Activated naive CD4-positive, alpha-beta T cell treated with anti-CD3 and anti-CD28 coated beads, Interleukin-2, amount 50 U/mL, for 16 hours (primary cell): ENCODE data around the gene ANKRD29.
"Not testable (repeated sequence)": the region's sequence is repeated elsewhere in the genome, so short reads cannot be mapped to it uniquely, and the experiment has no call there.

Experiments
- DNase-seq: peaks from one replicate; pipeline ENCODE4 v3.0.0-alpha.2; 2020

The ANKRD29 gene

DNA sequence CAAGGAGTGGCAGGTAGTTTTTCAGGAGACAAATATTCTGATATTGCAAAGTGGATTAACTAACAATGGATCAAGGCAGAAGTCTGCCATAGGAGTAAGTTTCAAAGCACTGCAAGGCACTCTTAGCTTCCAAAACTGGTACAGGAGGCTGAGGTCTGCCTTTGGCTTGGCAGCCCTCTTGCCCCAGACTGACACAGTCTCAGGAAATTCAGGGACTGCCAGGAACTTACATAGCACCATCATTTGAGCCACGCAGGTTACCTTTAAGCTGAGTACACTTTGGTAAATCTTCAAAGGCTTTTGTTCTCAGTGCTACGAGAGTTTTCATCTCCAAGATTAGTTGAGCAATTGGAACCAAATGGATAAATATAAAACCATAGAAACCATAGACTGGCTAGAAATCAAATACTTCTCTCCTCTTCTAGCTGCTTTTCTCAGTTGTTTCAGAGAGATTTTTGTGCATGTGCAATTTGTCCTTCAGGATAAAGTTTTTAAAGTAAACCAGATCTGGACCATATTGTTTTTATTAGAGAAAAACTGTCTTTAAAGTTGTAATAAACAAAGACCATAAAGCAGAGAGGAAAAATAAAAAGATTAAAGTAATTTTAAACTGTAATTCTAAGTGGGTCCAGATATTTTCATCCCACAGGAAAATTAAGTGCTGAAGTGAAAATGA, 18.8 kb downstream of the ANKRD29 start:
- no peak for DNase-seq

- DNase-seq, result no peak
These were observed 20.6 kb downstream of the ANKRD29 start for GRCh38 chr18:23641937-23642666.

DNA sequence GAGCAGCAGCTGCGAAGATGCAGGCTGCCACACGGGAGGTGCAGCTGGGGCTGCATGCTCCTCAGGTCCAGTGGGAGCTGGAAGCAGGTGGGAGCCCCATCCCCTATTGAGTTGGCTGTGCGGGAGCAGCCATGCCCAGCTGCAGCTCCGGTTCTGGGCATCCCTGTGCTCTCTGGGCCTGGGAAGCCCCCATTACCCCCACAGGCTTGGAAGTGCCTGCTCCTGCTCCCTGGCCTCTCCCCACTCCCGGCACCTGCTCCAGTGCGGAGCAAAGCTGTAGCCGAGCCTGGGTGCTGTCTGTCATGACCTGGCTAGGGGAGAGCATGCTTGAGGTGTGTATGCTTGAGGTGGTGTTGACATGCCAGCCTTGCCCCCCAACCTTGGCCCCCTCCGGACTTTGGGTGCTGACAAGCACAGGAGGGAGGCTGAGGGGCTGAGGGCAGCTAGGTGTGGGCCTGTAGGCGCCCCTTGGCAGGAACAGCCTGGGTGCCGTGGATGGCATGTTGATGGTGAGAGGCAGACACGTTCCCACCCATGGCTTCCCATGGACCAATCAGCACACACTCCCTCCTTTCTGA, 21.5 kb downstream of the ANKRD29 start:
- no peak for DNase-seq

DNA sequence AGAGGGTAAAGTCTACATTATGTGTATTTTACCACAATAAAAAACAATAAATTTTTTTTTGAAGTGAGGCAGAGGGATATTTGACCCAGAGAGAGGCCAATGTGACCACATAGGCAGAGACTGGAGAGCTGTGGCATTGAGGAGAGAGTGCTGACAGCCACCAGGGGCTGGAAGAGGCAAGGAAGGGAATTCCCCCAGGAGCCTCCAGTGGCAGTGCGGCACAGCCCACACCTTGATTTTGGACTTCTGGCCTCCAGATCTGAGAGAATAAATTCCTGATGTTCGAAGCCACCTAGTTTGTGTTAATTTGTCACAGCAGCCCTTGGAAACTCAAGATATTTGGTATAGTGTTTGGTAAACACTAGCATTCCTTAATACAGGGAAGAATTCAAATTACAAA, 22.7 kb downstream of the ANKRD29 start:
- DNase-seq, result no peak

DNA sequence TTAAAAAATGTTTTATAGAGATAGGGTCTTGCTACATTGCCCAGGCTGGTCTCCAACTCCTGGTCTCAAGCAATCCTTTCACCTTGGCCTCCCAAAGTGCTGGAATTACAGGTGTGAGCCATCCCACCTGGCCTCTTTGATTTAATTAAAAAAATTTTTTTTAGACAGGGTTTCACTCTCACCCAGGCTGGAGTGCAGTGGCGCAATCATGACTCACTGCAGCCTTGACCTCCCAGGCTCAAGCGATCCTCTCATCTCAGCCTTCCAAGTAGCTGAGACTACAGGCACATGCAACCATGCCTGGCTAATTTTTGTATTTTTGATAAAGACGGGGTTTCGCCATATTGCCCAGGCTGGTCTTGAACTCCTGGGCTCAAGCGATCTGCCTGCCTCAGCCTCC, 26.3 kb downstream of the ANKRD29 start:
- DNase-seq, result not testable (repeated sequence)

DNA sequence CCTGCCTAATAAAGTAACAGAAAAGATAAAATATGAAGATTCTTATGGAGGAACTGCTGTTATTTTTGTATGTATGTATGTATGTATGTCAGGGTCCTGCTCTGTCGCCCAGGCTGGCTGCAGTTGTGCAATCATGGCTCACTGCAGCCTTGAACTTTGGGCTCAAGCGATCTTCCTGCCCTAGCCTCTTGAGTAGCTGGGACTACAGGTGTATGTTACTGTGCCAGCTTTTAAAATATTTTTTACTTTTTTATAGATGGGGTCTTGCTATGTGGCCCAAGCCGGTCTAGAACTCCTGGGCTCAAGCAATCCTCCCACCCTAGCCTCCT, 26.7 kb downstream of the ANKRD29 start:
- DNase-seq, result no peak

DNA sequence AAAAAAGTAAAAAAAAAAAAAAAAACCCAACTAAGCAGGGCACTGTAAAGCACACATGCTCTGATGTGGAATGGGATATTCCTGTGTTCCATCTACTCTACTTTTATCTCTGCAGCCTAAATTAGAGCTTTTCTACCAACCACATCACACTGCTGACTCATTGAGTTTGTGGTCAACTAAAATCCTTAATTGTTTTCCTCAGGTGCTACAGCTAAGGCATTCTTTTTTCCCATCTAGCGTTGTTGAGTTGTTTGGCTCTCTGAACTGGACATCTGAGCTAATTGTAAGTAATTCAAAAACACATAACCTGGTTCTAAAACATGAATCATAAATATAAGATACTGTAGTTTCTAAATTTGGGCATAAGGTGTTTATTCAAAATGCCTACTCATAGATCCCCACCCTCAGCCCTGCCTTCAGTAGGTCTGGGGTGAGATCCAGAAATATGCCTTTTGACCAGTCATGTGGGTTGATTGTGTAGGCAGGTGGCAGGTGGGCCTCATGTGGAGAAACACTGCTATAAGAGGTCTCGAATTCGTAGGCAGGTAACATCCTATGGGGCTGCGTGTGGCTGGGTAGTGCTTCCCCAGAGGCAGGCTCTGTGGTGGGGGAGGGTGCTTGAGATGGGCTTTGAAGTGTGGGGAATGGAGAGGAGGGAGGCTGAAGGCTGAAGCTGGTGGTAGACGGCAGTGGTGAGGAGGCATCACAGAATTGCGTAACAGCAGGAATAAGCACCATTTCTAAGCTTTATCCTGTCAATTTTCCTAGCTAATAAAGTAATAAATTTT, 27.2 kb downstream of the ANKRD29 start:
- no peak for DNase-seq

- DNase-seq, result no peak
These were observed 28.0 kb downstream of the ANKRD29 start for GRCh38 chr18:23634692-23635091.

- DNase-seq, result no peak
These were observed 30.1 kb downstream of the ANKRD29 start for GRCh38 chr18:23632615-23633014.

- DNase-seq, result no peak
These were observed 31.0 kb downstream of the ANKRD29 start for GRCh38 chr18:23631746-23632145.

DNA sequence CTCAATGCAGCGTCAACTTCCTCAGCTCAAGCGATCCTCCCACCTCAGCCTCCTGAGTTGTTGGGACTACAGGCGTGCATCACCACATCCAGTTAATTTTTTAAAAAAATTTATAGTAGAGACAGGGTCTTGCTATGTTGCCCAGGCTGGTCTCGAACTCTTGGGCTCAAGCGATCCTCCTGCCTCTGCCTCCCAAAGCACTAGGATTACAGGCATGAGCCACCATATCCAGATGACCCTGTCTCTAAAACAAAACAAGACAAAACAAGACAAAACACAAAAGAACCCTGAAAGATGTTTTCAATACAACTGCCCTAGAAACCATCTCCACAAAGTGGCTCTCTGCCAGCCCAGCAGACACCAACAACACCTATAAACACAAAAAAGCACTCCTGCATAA, 31.4 kb downstream of the ANKRD29 start:
- DNase-seq, result no peak

GRCh38 chr18:23629444-23629946, 33.2 kb downstream of the ANKRD29 start:
- no peak for DNase-seq

- no peak for DNase-seq
These were observed 34.7 kb downstream of the ANKRD29 start for GRCh38 chr18:23627970-23628369.

DNA sequence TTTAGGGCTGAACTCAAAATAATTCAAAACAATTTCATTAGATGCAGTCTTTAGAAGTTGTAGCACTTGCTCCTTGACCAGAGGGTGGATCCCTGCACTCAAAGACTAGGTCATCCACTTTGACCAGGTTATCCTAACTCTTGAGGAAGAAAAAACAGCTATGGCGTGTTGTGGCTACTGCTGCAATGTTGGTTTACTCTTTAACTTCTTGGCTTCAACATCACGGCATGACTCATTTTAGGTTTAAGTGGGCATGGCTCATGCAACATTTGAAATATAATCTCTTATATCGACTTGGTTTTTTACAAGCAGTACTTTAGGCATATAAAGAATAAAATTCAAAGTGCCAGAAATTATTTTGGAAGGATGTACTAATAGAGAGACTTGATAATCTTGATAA, 35.4 kb downstream of the ANKRD29 start:
- no peak for DNase-seq

- no peak for DNase-seq
These were observed 36.0 kb downstream of the ANKRD29 start for GRCh38 chr18:23626451-23627279.

- DNase-seq, result no peak
These were observed 39.7 kb downstream of the ANKRD29 start for GRCh38 chr18:23623040-23623439.

DNA sequence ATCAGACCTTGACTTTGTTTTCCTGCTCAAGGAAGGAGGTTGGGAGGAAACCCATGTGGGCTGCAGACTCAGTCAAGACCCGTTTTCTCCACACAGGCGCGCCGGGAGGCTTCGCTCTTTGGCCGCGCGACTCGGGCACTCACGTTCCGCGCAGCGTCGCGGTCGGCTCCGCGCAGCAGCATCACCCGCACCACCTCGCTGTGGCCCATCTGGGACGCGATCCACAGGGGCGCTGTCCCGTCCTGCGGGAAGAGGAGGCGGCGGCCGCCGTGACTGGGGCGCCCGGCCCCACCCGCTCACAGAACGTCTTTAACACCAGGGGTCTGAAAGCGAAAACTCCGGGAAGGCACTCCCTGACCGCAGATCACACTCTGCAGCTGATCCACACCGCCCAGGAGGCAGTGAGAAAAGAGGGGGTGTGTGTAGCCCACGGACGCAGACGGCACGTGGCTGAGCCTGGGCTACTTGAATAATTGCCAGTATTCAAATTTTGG, 43.3 kb downstream of the ANKRD29 start:
- DNase-seq, result no peak

DNA sequence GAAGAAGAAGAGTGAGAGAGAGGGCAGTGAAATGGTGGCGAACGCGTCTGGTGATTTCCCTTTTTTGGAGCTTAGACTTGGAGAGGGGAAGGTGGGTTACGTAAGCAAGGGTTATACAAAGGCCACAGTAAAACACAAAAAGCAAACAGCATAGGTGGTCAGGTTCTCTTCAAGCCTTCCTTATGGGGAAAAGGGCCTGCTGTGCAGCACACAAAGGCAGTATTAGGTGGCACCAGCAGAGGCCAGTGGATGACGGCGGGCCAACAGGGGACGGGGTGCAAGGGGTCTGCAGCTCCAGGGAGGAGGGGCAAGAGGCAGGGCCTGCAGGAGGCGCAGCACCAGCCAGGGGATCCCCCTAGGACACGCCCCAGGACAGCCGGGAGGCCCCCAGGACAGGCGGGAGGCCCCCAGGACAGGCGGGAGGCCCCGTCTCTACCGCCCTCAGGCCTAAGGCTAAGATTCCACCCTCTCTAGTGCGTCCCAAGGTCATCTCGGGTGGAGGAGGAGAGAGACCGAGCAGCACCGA, 43.8 kb downstream of the ANKRD29 start:
- no peak for DNase-seq

DNA sequence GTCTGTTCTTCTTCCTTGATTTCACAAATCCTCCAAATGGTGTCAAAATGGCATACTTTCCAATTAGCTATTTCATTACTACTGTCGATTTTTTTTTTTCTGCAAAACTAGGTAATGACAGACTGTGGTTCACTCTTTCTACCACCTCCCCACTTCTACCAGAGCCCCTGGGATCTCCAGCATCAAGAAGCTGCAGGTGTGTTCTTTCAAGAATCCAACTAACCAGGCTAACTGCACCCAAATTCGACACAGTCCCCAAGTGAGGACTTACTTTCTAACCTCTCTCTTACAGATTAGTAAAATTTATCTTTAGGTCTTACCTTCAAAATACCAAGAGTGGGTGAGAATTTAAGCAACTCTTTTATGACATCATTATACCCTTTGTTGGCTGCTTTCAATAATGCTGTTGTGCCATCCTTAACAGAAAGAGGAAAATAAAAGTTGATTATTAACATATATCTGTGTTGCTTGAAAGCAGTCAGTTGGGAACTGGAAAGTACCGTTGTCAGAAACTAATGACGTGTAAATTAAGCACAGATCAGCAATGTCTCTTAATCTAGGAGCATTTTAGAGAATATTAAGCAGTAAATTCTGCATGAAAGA, 45.2 kb downstream of the ANKRD29 start:
- no peak for DNase-seq

GRCh38 chr18:23616258-23616657, 46.5 kb downstream of the ANKRD29 start:
- DNase-seq, result no peak

GRCh38 chr18:23614891-23615290, 47.8 kb downstream of the ANKRD29 start:
- DNase-seq, result no peak

DNA sequence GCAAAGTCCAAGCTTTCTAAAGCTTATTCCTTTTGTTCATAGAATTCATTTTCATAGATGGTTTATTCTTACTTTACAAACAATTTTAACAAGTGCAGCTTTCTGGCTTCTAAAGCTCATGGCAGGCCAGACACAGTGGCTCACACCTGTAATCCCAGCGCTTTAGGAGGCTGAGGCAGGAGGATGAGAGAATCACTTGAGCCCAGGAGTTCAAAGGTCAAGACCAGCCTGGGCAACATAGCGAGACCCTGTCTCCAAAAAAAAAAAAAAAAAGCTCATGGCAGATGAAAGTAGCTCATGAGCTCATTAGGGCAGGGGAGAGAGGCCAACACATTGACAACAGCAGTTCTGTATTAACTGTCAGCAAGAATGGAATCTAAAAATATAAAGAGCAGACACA, 48.3 kb downstream of the ANKRD29 start:
- no peak for DNase-seq
